ENCODE measurements around the gene ATP5PD. TPM values are rescaled to one million over a fixed set of nuclear protein-coding genes. Genes with fewer than 3 reads are reported as not detected.
A peak's percentile ranks its signal among the peaks of the same experiment; 100 is the strongest.
"Not testable (repeated sequence)": the region's sequence is repeated elsewhere in the genome, so short reads cannot be mapped to it uniquely, and the experiment has no call there.

Gene ATP5PD
- total RNA-seq, 1 donor from 2014 or later = 100 TPM

GRCh38 chr17:75077496-75078283 is 30.9 kb upstream of the ATP5PD start:
- DNase-seq = peak; percentile 50

- DNase-seq = no peak
These were observed 30.3 kb upstream of the ATP5PD start for GRCh38 chr17:75077072-75077495.

DNA sequence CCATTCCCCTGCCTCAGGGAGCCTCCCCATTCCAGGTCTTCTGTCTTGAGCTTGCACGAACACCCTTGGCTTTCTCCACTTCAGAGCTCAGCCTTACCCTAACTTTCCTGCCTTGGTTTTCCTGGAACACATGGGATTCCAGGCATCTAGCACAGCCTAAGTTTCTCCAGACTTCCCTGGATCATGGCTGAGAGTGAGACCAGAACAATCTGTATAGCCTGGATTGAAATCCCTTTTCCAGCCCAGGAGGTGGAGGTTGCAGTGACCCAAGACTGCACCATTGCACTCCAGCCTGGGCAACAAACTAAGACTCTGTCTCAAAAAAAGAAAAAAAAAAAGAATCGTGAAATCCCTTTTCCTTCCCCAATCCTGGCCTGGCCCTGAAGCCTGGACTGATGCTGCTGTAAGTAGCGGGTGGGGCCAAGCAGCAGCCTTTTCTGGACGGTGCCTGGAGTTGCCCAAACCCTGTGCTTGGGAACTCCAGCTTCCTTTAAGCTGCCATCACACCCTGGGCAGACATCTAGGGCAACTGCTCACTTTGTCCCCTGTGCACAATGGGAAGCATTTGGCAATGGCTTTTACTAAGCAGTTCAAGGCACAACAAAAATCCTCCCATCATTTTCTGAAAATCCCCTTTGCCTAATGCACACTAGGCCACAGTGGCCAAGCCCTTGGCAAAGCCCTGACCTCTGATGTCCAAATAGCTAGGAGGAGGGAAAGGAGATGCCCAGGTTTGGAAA is 29.0 kb upstream of the ATP5PD start:
- DNase-seq = no peak

- no peak for DNase-seq
These were observed 27.8 kb upstream of the ATP5PD start for GRCh38 chr17:75074532-75074931.

GRCh38 chr17:75073618-75074047 is 26.9 kb upstream of the ATP5PD start:
- no peak for DNase-seq

GRCh38 chr17:75072909-75073308 is 26.1 kb upstream of the ATP5PD start:
- not testable (repeated sequence) for DNase-seq

DNA sequence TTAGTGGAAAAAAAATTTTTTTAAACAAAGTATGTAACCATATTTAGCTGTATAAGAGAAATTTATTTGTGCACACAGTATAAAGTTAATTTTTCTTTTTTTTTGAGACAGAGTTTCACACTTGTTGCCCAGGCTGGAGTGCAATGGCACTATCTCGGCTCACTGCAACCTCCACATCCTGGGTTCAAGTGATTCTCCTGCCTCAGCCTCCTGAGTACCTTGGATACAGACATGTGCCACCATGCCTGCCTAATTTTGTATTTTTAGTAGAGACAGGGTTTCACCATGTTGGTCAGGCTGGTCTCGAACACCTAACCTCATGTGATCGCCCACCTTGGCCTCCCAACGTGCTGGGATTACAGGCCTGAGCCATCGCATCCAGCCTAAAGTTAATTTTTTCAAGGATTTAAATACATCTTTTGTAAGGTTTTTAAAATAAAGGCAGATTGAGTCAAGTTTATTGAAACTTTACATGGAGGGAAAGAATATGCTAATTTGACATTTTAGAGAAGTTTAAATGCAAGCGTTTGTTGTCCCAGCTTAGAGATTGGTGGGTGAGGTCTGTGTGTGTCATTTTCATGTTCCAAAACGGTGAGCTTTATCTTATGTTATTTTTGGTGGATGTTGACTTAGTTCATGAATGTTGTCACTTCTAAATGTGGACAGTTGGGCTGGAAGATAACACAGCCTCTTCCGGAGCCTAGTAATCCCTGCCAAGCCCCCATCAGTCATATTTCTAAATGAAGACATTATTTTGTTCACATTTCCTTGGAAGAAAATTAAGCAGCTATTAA is 24.9 kb upstream of the ATP5PD start:
- not testable (repeated sequence) for DNase-seq

DNA sequence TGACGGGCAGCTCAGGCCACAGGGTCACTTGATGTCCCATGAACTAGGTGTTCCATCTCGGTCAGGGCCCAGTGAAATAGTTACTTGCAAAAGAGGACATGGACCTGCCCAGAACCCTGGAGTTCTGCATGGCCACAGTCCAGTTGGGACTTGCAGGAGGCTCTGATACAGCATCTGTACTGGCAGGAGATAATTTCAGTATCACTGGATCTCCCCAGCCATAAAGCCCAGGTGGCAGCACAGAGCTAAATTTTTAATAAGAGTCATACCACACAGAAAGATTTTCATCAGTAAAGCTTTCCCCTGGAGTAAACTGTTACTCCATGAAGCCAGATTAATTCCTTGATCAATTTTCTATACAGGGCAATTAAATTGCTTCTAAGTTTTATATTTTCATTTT is 23.0 kb upstream of the ATP5PD start:
- no peak for DNase-seq

DNA sequence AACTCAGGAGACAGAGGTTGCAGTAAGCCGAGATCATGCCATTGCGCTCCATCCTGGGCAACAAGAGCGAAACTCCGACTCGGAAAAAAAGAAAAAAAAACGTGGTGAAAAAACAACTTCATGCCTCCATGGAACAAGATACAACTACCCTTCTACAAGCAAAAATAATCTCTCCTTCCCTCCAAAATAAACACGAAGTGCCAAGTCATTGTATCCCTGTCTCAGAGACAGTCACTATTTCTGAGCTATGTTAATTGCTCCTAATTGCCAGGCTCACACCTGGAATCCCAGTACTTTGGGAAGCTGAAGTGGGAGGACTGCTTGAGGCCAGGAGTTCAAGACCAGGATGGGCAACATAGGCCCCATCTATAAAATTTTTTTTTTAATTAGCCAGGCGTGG is 22.0 kb upstream of the ATP5PD start:
- no peak for DNase-seq

- DNase-seq = no peak
These were observed 21.1 kb upstream of the ATP5PD start for GRCh38 chr17:75067856-75068255.

DNA sequence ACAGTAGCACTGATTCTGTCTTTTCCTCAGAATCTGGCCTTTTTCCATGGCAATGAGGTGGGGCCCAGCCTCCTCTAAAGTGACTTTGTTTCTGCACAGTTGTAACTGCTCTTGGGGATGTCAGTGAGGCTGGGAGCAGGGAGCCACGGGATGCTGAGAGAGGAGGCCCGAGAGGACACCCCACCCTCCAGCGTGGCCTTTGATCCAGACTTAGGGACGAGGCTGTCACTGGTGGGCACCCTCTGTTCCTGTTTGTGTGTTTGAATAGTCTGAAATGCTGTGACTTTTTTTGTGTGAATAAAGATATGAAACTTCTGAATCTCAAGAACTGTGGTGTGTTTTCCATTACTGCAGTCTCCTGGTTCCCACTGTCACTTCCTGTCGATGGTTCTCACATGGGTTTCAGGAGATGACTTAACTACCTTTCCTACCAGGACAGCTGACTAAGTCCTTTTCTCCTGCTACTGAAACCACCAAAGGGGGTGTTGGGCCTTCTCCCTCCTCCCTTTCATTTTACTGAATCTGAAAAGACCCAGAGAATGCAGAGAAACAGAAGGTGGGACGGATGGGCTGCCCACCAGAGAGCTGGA is 18.9 kb upstream of the ATP5PD start:
- DNase-seq = no peak

GRCh38 chr17:75064867-75065561 is 18.2 kb upstream of the ATP5PD start:
- no peak for DNase-seq

DNA sequence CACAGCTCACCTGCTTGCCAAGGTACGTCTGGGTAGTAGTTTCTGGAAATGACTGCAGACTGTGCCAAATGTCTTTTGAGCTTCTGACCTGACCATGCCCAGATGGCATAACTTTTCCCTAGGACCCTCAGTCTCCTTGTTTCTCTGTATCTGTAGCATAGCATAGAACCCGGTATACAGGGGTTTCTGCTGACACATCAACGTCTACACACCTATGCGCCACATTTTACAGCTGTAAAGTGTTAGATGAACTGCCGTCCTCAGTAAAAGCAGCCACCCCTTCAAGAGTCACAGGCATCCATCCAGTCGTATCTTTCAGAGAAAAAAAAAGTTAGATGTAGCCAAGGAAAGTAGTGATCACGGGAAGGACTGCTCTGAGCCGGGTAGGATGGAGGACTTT is 17.7 kb upstream of the ATP5PD start:
- no peak for DNase-seq

- no peak for DNase-seq
These were observed 17.3 kb upstream of the ATP5PD start for GRCh38 chr17:75064040-75064439.

DNA sequence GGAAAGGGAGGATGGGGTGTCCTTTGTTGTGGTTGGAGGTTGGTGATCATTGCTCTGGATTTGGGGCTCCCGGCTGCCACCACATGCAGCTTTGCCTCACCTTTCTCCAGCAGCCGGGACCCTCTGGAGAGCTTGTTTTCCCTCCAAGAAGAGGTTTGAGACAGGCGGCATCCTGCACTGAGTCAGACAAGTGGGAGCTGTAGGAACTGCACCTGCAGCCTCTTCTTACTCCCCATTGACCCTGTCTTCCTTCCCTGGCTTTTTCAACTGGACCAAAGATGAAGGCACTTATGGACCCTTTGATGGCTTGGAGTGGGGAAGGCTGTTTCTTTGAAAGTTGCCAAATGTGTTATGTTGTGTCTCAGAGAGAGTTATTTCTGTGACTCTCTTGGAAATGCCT is 16.9 kb upstream of the ATP5PD start:
- DNase-seq = no peak

DNA sequence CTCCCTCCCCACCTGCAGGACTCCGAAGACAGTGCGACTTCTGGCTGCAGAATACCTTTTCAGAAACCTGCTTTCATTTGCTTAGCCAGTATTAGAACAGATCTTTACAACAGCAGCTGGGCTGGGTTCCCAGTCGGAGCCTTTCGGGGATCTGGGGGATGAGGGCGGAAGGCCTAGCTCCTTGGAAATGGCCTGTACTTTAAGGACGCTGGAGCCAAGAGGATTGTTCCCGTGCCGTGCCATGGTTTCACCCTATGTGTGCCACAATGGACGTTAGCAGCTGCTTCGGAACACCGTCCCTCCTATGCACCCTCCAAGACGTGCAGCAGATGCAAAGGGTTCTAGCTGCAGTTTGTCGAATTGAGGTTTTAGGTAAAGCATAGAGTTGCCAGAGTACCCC is 16.4 kb upstream of the ATP5PD start:
- DNase-seq = no peak

GRCh38 chr17:75061618-75062017 is 14.8 kb upstream of the ATP5PD start:
- DNase-seq = no peak

- DNase-seq = no peak
These were observed 14.3 kb upstream of the ATP5PD start for GRCh38 chr17:75061055-75061438.

- DNase-seq = no peak
These were observed 13.8 kb upstream of the ATP5PD start for GRCh38 chr17:75060434-75061054.

DNA sequence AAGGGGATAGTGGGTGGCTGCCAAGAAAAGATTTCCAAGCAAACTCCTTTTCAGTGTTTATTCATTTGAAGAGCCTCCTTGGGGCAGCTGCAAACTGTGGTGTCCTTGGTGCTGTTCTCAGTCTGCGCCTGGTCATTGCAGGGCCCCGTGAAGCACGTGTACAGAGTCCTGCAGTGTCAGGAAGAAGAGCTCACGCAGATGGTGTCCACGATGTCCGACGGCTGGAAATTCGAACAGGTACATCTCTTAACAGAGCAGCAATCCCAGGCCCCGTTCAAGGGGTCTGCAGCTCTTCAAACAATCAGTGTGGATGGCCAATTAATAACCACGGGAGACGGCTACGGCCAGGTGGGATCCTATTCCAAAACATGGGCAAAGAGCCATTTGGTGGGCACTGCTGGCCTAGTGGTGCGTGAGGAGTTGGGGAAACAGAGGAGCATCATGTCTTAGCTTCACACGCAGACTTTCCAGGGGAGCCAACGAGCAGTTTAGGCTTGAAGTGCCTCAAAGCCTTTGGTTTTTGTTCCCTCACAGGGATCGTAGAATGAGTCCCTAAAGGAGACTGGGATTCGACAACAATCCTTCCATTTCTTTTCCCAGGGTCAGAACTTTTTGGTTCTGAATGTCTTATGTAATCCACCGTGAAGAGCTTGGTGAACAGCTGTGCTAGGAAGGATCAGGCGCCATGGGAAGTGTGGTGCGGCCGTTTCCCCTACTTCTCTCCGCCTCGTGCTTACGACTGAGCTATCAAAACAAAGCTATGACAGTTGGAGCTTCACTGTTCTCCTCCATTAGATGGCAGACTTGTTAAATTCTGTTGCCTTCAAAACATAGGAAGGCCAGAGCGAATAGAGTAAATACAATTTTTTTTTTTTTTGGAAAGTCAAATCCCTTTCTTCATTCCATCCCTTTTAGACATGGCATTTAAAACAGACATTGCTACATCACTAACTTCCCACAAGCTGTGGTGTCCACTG is 12.9 kb upstream of the ATP5PD start:
- peak; percentile 37 for DNase-seq

Measured in occipital lobe (tissue), 2 donors.